Sigmoid colon (tissue), 4 donors: ENCODE measurements around the gene VPS37B.

Experiments
- CTCF ChIP-seq, 4 experiments: fragments of 450-650 bp in 3 of 4; fragments of 200-600 bp in 1 of 4; IDR thresholded peaks; one replicate each; pipeline ENCODE4 v1.5.1; 2016 to 2019; ENCODE audit warnings: antibody characterized with exemption in 4 of 4, mild to moderate bottlenecking in 3 of 4, moderate library complexity in 2 of 4
- POLR2A ChIP-seq, 2 donors: fragments of 450-650 bp; IDR thresholded peaks; one replicate each; pipeline ENCODE4 v1.6.1; 2016; ENCODE audit warnings: antibody characterized with exemption in 2 of 2, mild to moderate bottlenecking in 2 of 2, moderate library complexity in 2 of 2
- POLR2AphosphoS5 ChIP-seq, 4 donors: sonication (generic); formaldehyde crosslinking; IDR thresholded peaks; one replicate each; pipeline ENCODE4 v1.6.1; 2017; ENCODE audit warnings: antibody characterized with exemption in 4 of 4

- TF ChIP-seq POLR2A (IDR thresholded peaks at IDR 0.05) (no peak), CTCF (IDR thresholded peaks at IDR 0.05) (no peak), POLR2AphosphoS5 (IDR thresholded peaks at IDR 0.05) (no peak)
Observed at GRCh38 chr12:122874081-122874480, 21.8 kb downstream of the VPS37B start.
